Fibroblast of upper back skin (primary cell): ENCODE measurements around the gene SLC49A4.

Experiments used
- DNase-seq: peaks from one replicate; pipeline ENCODE4 v3.0.0-alpha.2; 2013

Gene SLC49A4

DNA sequence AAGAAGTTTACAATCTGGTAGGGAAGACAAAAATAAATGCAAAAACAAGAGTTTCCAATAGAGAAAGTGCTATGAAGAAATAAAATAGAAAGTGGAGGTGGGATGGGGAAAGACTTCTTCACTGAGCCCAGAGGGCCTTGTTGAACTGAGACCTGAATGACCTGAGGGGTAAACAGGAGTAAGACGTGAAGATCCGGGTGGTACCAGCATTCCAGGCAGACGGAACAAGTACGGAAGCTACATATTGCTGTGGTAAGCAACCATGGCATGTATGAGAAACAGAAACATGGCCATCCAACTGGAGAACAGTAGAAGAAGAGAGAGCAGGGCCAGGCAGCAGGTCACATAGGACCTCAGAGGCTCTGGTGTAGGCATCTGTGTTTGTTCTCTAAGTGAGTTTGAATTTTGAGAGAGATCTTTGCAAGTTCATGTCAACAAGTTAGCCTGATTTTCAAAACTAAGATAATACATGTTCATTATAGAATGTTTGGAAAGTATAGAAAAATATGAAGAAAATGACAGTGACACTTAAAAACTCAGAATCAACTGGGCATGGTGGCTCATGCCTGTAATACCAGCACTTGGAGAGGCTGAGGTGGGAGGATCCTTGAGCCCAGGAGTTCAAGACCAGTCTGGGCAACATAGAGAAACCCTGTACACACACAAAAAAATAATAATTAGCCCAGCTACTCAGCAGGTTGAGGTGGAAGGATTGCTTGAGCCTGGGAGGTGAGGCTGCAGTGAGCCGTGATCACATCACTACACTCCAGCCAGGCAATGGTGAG is 64.3 kb downstream of the SLC49A4 start:
- no peak for DNase-seq

DNA sequence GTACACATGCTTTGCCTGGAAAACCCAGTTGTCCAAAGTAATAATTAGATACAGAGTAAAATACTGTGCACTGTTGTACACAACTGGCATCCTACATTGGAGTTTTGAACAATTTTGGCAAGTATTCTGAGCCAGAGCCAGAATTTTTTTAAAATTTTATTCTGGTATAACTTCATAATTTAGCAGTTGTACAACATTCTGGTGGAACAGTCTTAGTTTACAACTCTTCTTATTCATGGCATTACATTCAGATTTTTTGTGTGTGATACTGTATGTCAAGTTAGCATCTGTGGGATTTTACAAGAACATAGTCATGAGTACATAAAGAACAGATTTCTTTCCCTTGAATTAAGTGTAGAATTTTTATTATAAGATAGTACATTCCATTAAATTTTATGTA is 67.5 kb downstream of the SLC49A4 start:
- DNase-seq = no peak

- DNase-seq = no peak
Observed at GRCh38 chr3:122864498-122864897, 69.6 kb downstream of the SLC49A4 start.

DNA sequence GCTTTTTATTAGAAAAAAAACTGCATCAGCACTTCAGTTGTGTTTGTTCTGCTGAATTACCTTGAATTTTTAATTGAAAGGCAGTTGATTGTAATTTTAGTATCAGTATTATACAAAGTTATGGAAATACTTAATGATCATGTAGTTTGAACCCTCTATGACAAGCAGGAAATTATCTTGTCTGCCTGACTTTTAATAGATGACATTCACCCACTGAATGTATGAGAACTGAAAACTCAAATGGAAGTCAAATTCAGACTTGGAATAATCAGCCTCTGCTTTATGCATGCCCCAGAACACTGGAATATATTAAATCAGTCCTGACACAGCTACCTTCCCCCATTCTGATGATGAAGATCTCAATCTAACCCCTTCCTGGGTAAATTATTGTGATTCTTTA is 73.5 kb downstream of the SLC49A4 start:
- DNase-seq = no peak

DNA sequence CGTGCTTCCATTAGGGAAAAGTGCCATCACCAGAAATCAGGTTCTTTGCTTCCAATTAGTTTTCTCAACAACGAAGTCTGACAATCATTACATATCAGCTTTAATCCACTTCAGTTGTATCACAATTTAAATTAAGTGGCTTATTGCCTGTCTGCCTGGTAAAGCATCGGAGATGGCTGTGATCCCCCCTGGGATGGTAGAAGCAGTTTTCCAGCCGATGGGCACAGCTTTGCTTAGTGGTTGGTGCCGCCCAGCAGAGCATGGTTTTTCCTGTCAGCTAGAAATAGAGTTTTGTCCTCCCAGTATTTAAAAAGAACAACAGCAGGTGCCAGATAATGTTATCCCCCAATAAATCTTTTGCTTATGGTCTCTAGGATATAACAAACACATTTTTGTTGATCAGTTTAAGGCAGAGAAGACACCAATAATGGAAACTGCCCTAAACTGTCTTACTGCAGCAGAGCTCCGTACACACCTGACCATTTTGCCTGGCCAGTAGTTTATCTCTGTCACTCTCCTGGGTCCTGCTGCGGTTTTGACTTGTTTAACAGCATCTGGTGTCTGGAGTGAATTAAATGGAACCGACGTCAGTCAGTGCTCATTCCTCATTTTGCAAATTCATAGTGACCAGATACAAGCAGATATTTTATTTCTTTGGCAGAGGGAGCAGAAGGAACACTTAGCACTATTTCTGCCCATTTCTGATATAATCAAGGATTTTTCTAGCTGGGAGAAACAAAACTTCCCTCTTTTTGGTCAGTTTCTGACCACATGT is 79.1 kb downstream of the SLC49A4 start:
- DNase-seq = peak; percentile 21

DNA sequence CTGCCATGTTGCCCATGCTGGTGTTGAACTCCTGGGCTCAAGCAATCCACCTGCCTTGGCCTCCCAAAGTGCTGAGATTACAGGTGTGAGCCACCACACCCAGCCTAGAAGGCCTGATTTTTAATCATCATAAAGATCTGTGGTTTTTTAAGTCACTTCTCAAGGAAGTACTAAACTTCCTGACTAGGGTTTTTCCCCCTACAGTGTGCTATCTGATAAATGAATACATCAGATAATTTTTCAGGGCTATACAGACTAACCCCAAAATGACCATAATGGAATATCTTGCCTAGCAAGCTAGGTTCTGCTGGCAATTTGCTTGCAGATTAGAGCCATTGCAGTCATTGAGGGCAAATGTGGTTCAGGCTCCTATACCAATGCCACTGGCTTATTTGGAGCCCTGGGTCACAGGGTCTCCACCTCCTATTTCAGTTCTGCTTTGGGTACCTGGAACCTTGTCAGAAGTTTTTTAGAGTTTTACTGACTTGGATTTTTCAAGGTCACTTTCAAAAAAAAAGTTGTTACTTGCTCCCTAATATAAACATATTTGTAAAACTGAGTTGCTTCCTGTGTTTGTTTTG is 80.8 kb downstream of the SLC49A4 start:
- DNase-seq = no peak

DNA sequence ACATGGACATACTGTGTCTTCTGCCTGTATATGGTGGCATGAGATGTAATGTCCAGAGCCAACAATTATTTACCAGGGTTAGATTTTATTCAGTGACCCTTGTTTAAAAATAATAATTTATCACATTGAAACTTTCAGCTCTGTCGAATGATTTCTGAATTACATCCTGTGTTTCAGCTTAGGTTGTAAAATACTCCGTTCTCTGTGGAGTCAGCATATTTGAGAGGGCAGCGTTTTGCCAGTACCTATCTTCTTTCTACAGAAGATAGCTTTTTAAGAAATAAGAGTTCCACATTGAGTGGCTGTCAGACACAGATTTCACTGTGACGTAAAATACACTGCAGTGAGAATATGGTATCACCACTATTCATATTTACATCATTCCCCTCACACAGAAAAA is 85.3 kb downstream of the SLC49A4 start:
- no peak for DNase-seq

DNA sequence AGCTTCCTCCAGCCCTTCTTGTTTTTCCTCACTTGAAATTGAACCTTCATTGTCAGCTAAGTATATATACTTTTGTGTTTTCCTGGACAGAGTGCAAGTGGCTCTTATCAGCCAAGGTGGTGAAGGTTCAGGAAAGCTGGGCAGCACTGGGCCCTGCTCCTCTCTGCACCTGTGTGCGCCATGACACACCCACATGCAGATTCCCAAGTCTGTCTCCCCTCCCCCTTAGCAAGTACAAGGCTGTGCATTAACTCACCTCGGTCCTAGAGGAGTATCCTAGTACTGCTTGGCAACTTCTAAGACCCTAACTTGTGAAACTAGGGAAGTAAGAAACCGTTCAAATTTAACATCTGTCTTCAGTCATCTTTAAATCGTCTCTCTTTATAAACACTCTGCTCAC is 85.8 kb downstream of the SLC49A4 start:
- DNase-seq = no peak

DNA sequence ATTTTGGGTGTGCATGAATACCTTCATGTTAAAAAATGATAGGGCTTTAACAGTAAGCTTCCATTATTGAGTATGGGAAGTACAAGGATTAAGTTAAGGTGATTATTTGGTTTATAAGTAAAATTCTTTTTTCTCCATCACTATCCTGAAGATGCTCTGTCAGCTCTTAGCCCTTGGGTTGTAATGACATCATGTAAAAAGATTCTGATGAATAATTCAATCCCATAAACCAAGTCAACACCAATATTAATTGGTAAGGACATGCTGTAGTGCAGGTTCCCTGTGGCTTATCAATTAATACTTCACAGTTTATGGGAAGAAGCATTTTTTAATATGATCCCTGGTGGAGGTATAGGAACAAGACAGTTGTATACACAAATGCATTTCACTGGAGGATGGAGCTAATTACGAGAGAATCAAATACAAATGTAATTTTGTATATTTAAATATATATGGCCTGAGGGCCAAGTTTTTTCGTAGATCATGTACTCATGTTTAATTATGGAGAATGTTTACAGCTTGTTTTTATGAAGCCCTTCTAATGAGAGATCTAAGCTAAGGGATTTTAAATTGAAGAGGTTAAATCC is 87.6 kb downstream of the SLC49A4 start:
- no peak for DNase-seq

DNA sequence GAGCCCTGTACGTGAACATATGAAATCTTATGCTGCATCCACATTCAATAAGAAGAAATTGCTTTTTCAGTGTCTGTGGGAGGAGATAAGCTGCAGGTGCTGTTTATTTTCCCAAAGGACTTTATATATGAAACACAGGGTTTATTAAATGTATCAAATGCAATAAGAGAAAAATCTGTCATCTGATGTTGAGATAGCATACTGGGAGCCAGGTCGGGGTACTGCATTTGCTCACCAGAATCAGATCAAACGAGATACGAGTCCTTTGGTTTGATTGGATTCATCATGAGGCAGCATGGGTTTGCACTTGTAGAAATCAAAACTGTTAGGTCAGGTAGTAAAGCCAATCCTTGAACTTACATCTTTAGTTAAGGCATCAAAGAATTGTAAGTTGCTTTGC is 91.4 kb downstream of the SLC49A4 start:
- DNase-seq = no peak

DNA sequence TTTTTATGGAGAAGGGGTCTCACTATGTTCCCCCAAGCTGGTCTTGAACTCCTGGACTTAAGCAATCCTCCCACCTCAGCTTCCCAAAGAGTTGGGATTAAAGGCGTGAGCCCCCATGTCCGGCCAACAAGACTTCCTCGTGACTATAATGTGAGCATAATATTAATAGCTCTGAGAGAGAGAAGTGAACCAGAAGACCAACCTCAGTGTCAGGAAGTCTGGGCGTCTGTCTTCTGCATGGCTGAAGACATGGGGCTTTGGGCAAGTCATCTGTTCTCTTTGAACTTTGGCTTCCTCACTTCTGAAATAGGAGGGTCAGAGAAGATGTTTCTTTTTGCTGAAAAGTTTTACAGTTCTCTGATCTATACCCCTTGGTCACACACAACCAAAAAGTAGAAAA is 92.1 kb downstream of the SLC49A4 start:
- DNase-seq = no peak

DNA sequence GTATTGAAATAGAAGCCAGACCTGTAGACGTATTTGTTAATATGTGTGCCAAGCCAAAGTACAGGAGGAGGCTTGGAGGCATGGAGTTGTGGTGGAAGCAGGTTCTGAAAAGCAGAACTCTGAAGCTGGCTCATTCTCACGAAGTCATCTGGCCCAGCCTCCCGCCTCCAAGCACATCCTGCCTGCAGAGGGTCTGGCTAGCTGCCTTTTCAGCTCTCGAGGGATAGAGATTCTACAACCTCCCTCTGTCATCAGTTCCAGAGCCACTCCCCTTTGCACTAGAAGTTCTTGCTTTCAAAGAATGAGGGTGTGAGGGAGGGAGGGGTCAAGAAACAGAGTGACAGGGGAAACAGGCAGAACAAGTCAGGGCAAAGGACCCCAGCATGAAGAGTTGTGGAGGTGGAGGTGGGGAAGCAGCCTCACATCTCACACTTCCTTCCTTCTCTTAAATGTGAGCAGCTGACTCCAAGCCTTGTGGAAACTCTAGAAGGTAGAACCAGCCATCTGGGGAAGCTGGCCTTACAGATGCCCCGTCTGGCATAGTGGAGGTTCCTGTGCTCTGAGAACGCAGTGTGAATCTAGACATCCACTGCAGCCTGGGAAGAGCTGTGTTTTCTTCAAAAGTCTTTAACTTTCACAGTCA is 95.3 kb downstream of the SLC49A4 start:
- peak; percentile 72 for DNase-seq

- DNase-seq = no peak
Observed at GRCh38 chr3:122890720-122891220, 95.9 kb downstream of the SLC49A4 start.

DNA sequence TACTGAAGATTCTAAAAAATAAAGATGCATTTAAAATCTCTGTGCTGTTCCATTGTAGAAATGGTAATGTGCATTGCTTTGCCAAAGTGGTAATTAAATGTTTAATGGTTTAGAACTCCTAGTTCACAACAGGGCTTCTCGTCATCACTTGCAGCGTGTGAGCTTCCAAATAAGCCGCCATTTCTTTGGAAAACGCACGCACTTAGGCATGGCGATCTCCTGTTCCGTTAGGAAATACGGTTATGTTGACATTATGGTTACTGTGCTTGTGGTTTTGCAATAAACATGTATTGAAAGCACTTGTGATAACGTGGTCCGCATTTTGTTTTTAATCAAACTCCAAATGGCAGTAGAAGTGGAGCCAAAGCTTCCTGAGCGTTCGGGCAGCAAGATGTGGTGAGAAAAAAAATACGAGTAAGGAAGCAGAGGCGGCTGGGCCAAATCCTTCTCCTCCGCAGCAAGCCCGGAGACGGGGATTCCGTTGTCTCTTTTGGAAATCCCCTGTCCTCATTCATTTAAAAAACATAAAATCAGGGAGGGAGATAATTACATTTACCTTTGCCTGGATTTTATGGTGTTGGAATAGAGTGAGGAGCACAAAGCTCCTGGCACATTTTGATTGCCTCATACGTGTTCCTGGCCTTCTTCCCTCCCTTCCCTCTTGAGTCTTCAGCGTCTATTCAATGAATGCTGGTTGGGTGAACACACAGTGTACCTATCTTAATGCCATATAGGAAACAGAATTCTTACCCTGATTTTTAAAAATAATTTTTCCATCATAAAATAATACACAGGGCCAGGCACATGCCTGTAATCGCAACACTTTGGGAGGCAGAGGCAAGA is 97.5 kb downstream of the SLC49A4 start:
- DNase-seq = no peak

DNA sequence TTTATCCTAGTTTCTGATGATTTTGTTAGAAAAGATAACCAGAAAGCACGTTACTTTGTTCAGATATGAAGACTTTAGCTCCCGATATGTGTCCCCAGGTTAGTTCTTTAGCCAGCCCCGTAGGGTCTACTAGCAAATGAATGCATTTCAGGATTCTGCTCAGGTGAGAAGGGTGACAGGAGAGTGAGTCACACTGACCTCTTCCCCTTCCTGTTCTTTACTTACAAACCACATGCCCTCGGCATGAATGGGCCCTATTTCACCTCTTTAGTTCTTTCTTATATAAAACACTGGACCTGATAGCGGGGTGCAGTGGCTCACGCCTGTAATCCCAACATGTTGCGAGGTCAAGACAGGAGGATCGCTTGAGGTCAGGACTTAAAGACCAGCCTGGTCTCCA is 98.4 kb downstream of the SLC49A4 start:
- no peak for DNase-seq

- no peak for DNase-seq
Observed at GRCh38 chr3:122893754-122894668, 99.1 kb downstream of the SLC49A4 start.

- no peak for DNase-seq
Observed at GRCh38 chr3:122898298-122898697, 103.4 kb downstream of the SLC49A4 start.

DNA sequence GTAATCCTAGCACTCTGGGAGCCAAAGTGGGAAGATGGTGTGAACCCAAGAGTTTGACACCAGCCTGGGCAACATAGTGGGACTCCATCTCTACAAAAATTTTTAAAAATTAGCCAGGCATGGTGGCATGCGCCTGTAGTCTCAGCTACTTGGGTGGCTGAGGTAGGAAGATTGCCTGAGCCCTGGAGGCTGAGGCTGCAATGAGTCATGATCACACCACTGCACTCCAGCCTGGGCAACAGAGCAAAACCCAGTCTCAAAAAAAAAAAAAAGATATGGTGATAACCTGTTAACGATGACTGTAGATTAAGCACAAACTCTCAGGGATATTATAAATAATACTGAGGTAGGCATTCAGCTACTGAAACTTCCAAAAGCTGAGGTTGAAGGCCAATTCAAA is 107.5 kb downstream of the SLC49A4 start:
- DNase-seq = no peak

GRCh38 chr3:122903171-122903570 is 108.3 kb downstream of the SLC49A4 start:
- DNase-seq = no peak

GRCh38 chr3:122907471-122907870 is 112.6 kb downstream of the SLC49A4 start:
- no peak for DNase-seq

DNA sequence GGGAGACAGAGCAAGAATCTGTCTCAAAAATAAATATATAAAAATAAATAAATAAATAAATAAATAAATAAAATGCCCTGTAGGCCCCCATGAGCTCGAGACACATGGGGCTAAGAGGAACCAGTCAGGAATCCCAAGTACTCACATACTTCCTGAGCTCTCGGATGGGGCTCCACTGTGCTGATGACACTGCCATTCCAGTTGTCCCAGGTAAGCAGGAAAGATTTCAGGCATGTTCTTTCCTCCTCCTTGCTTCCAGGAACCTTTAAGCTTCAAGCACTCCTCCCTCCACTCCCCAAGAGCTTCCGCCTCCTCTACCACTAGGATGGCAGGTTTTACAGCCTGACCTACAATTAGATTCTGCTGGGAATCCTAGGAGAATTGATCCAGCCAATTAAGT is 113.4 kb downstream of the SLC49A4 start:
- DNase-seq = no peak
